SHP77 treated with DMSO at 0.1 percent for 48 hours (cell line): ENCODE data around the gene RGPD8.
"Not testable (repeated sequence)": the region's sequence is repeated elsewhere in the genome, so short reads cannot be mapped to it uniquely, and the experiment has no call there.

Experiments
- DNase-seq: peaks from one replicate; lab custom pipeline; 2025; lab: John Stamatoyannopoulos, UW

Gene RGPD8

DNA sequence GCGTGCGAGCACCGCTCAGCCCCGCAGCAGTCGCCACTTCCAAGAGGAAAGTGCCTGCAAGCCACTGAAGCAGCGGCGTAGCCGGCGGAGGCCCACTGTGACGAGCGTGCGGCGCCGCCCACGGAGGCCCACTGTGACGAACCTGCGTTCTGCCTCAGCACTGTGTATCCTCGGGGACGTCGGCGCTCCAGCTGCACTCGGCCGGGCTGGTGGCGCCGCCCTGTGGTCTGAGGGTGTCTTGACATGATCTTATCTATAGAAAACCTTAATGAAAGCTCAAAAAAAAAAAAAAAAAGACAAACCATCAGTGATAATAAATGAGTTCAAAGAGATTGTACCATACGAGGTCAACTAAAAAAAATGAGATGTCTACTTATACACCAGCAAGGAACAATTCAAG lies at the start of gene RGPD8:
Gene RGPD8, minus strand, starts transcription at position 166 of the 400 bp plus-strand sequence. CDS start 192 bp downstream, outside the sequence.
- not testable (repeated sequence) for DNase-seq

DNA sequence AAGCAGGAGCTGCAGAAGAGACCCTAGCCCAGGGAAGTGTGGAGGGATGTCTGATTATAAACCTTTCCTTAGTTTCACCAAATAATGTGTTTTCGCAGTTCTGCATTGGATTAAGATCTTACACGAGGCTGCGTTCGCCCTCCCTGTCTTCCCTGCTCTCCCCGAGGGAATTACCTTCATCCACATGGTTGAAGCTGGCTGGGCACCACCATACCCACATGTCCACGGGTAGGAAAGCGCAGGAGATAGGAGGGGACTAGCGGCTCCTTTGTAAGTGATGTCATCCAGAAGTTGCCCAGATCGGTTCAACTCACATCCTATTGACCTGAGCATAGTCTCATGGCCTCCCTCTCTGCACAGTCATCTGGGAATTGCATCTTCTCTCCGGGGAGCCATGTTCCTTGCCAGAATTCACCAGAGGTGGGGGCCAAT lies 49.6 kb upstream of the RGPD8 start:
- DNase-seq: no peak

DNA sequence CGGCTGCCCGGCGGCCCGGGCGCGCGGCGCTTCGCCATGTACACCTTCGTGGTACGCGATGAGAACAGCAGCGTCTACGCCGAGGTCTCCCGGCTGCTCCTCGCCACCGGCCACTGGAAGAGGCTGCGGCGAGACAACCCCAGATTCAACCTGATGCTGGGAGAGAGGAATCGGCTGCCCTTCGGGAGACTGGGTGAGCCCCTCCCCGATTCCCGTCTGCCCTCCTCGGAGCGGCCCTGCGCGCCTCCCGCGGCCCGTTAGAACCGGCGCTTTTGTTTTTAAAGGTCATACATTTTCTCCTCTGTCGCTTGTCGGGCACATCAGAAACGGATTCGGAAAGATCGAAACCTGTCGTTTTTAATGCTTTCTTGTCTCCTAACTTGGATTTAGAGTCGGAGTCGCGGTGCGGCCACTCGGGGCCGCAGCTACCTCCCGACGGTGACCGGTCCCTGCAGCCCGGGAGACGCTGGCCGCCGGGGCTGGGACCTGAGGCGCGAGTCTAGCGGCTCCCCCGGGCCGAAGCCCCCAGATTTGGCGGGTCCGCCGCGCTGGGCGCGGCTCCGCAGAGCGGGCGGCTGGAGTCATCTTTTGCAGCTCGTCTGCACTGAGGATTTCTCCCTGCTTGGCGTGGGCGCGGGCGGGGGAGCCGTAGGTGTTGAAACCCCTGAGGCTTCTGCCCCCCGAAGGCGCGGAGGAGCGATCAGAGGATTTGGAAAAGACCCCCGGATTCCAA lies 49.0 kb upstream of the RGPD8 start:
- no peak for DNase-seq

DNA sequence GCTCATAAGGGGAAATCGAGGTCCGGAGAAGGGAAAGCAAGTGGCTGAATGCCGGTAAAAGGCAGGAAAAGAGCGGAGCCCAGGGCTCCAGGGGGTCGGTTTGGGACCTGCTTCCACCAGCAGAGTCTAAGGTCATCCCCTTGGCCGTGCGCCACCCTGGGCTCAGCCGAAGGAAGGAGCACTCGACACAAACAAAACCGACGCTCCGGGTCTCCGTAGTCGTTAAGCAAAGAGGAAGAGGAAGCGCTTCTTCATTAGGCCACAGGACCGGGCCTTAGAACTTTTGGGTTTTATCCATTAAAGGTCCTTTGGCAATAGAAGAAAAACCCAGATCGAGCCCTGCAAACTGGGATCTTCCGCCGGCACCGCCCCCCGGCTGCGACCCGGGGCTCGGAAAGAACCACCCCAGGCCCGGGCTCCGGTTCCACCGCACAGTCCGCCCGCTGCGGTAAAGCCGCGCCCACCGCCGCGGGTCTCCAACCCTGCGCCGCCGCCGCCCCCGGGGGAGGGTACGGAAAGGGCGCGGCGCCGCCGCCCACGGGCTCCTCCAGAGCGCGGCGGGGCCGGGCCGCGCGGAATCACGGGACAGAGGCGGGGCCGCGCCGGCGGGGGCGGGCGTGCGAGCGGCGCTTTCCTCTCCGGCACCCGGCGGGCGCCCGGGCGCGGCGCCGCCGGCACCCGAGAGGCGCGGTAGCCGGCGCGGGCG lies 48.2 kb upstream of the RGPD8 start, which contains the start of gene TTL:
Gene TTL, plus strand, starts transcription at position 629 of the 706 bp plus-strand sequence. CDS start 189 bp downstream, outside the sequence.
- DNase-seq: peak; percentile 34

DNA sequence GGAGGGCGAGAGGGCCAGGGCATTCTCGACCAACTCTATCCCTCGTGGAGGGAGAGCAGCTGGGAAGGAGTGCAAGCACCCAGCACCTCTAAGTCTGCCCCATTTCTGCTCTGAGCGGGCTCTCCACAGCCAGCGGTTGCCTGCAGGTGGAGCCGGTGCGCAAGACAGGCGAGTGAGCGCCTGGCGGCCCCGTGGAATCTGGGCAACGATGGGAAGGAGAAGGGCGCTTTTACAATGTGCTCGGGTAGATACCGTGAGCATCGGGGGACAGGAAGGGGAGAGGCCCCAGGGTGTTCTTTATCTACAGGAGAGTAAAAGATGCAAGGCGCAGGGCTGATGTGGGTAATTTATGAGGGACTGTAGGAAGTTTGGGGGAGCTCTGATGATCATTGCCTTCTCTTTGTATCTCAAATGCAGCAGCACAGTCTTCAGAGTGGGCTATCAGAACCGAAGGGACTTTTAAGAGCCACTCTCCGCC lies 47.6 kb upstream of the RGPD8 start:
- peak; percentile 57 for DNase-seq

DNA sequence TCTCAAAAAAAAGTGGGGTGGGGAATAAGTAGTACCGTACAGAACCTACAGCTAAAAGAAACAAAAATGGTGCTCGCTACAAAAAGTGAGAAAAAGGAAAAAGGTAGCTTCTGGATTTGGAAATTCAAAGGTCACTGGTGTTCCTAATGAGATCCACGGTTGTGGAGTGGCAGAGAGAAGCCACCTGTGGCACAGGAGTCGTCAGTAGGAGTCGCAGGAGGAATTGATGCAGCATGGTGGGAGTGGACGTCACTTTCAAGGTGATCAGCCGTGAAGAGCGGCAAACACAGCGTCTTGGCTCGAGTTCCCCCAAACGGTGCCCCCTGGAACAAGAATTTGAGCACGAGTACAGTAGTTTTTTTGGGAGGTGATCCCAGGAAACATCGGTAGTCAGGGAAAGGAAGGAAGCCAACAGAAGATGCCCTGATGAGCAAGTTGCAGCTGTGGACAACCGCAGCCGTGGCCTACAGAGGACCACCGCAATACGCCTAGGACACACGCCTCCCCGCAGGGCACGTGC lies 47.1 kb upstream of the RGPD8 start:
- DNase-seq: no peak

DNA sequence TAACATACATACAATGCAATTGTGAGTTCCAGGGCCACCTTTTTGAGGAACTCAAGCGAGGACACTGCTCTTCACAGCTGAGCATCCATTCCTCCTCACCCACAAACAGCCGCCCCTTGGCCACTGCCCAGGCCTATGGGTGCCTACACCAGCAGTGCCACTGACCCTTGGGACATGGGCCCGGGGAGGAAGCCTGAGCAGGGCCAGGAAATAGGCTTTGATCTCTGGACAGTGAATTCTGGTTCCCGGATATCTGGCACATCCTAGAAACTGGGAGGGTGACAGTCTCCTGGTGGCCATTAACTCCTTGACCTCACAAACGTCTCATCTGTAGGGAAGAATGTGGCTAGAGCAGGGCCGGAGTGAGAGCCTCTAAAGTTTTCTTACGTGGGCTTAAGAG lies 43.0 kb upstream of the RGPD8 start:
- DNase-seq: no peak

DNA sequence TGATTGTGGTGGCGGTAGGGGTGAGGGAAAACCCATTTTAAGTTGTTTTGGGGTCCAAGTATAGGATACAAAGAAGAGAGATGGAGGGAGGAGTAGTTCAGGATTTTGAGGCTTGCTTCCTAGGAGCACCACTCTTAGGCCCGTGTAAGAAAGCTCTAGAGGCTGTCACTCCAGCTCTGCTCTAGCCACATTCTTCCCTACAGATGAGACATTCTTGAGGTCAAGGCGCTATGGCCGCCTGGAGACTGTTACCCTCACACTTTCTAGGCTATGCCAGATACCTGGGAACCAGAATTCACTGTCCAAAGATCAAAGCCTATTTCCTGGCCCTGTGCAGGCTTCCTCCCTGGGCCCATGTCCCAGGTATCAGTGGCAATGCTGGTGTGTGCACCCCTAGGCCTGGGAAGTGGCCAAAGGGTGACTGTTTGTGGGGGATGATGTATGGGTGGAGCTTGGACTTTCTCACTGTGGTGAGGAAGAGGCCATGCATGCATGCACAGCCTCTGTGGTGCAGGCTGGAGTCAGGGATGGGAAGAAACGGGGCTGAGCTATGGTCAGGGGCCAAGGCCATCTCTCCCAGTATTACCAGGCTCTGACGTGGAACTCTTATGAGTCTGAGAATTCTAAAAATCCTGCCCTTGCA lies 41.5 kb upstream of the RGPD8 start:
- DNase-seq: no peak

DNA sequence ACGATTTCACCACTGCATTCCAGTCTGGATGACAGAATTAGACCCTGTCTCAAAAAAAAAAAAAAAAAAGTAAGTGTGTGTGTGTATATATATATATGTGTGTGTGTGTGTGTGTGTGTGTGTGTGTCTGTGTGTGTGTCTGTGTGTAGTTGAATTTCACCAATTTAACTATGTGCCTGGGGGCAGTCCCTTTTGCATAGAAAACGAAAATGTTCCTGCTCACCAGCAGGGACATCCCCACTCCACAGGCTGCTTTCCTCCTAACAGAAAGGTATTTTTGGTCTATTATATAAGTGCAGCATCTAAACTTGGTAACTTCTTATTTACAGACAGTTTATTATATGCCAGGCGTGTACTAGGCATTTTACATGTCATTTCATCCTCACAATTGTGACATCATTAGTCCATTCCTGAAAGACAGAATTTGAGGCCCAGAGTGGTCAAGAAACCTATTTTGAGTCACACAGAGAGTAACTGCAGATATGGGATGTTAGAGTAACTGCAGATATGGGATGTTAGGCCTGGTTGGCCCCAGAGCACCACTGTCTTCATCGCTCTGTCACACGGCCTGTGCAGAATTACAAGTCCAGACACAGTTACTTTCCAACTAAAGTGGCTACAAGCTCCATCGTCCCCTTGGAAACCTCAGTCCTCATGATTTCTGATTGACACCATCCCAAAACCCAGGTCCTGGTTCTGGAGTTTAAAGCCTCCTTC lies 39.3 kb upstream of the RGPD8 start:
- DNase-seq: no peak

DNA sequence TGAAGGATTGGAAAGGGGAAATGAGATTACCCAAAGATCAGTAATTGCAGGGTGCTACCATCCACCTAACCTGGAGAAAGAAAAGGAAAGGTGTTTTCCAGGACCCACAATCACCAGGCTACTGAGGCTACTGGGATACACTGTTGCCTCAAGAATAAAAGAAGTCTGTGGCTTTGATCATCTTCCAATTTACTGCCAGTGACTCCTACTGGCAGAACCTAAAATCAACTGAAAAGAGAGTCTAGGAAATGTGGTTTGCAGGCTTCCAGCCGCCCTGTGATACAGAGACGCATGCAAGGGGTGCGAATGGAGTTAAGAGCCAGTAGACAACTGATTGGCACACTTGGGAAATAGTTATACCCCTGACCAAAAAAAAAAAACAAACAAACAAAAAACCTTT lies 31.9 kb upstream of the RGPD8 start:
- no peak for DNase-seq

DNA sequence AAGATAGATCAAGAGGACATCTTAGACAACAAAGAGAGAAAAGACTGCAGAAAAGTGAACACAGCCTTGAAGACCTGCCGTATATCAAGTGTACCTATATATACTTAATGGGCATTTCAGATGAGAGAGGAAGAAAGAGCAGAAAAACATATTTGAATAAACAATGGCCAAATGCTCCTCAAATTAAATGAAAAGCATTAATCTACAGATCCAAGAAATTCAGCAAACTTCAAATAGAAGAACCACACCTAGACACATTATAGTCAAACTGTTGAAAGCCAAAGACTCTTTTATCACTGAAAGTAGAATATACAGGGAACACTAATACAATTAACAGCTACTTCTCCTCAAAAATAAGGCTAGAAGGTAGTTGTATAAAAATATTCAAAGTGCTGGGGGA lies 29.8 kb upstream of the RGPD8 start:
- DNase-seq: no peak

DNA sequence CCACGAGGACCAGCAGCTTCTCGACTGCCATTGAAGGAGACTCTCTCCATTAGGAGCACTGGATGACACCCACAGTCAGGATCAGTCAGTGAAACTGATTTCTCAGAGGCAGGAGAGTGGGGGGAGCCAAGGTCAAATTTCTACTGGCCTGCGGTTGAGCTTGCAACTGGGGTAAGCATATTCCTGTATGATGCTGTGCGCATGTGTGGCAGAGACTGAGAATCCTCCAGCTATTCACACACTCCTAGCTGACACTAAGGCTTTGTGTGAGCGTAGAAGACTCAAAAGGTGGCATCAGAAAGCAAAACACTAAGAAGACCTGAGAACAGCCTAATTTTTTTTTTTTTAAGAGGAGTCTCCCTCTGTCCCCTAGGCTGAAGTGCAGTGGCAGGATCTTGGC lies 28.7 kb upstream of the RGPD8 start:
- no peak for DNase-seq

DNA sequence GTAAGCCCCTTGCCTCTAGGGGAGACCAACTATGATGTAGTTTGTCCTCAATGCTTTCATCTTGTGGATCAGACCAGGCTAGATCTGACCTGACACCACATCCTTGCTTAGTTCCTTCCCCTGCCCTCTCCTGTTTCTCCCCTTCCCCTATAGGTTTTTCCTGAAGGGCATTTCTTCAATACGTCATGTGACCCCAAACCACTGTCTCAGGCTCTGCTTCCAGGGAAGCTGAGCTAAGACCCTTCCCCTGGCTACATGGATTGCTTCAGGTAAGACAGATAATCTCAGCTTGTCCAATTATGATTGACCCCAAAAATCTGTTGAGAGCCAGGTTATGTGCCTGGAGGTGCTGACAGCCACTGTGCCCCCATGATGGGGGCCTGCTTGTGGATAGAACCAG lies 25.9 kb upstream of the RGPD8 start:
- DNase-seq: no peak

DNA sequence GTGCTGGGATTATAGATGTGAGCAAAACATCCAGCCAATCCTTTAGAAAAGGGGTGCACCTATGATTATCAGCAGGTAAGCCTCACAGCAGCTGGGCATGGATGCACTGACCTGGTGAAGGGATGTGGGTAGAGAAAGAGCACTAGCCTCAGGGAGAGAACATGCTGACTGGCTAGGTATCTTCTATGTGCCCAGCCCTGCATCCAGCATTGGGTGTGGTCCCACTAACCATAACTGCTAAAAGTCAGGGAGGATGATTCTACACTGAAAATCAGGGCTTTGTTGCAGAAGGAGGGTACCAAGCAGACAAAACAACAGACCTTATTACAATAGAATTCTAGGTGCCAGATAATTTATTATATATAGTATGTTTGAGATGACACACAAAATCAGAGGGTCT lies 21.1 kb upstream of the RGPD8 start:
- no peak for DNase-seq

DNA sequence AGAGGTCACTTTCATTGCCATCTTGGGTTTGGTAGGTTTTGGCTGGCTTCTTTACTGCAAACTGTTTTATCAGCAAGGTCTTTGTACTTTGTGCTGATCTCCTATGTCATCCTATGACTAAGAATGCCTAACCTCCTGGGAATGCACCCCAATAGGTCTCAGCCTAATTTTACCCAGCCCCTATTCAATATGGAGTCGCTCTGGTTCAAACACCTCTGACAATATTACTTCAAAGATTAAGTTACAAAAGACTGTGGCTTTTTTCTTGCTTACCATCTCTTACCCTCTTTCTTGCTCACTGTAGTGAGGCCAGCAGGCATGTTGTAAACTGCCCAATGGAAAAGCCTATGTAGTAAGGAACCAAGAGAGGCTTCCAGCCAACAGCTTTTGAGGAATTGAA lies 17.9 kb upstream of the RGPD8 start:
- DNase-seq: no peak

DNA sequence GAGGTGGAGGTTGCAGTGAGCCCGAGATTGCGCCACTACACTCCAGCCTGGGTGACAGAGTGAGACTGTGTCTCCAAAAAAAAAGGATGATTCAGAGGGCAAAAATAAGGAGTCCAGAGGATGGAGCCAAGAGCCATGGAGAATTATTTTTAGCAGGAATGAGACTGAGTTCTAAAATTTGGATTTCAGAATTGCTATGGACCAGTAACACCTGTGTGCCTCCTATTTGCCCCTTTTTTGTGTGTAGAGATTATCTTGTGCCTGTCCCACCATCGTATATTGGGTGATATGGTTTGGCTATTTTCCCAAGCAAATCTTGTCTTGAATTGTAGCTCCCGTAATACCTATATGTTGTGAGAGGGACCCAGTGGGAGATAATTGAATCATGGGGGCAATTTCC lies 16.4 kb upstream of the RGPD8 start:
- no peak for DNase-seq

DNA sequence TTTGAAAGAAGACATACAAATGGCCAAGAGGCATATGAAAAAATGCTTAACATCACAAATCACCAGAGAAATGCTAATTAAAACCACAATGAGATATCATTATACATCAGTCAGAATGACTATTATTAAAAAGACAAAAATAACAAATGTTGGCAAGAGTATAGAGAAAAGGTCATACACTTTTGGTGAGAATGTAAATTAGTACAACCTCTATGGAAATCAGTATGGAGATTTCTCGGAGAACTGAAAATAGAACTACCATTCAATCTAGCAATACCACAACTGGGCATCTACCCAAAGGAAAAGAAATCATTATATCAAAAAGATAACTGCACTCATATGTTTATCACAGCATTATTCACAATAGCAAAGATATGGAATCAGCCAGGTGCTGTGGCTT lies 10.8 kb upstream of the RGPD8 start:
- DNase-seq: not testable (repeated sequence)

DNA sequence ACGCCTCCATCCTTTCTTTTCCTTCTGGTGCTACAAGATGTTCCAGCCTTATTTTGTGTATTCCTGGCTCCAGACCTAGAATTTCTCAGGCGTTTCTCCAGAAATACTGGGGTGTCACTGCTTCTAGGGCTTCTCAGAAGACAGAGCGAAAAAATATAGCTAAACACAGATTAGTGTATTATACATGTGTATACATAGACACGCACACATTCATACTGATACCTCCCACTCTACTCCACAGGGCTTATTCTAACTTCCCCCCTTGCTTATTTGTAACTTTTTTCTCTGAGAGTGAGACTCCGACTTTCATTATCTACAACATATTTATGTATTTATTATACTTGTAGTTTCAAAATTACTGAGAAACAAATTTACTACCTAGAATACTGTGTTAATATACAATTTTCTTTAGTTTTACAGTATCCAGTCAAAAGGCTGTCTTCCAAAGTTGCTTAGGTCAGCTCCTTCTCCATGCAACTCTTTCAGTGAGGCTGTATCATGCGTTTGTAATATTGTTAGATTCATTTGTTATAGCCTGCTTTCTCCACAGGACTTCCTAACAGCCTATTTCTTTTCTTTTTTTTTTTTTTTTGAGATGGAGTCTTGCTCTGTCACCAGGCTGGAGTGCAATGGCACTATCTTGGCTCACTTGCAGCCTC lies 5.3 kb upstream of the RGPD8 start:
- DNase-seq: not testable (repeated sequence)

DNA sequence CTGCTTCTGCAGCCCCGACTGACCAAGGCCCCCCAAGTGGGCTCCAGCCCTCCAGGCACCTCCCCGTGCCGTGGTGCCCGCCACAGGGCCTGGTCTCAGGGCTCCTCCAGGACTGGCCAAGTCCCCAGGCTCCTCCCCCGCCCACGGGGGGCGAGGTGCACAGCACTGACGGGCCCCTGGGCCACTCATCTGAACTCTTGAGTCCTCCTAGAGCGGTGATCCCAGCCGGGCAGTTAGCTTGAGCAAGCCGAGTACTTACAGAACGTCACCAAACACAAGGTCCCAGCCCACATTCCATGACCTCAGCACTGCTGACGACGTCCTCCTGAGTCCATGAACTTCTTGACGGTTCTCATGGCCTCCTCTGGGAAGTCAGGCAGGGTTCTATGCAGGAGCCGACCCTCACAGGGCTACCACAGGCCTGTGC lies 4.0 kb upstream of the RGPD8 start:
- not testable (repeated sequence) for DNase-seq

DNA sequence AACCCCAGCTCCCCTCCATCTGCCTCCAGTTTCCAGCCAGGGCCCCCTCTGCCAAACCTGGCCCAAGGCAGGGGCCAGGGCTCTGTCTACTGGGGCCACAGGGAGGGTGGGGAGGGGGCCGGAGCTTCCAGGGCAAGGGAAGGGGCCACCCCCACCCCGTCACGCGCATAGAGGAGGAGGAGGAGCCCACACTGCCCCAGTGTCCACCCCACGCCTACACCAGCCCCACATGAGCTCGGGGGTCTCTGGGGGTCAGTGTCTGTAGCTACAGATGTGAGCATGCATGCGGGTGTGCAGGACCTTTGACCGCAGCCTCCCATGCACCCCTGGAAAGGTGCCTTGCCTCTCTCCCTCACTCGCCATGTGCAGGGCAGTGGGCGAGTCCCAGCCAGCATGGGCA lies 3.5 kb upstream of the RGPD8 start:
- not testable (repeated sequence) for DNase-seq

DNA sequence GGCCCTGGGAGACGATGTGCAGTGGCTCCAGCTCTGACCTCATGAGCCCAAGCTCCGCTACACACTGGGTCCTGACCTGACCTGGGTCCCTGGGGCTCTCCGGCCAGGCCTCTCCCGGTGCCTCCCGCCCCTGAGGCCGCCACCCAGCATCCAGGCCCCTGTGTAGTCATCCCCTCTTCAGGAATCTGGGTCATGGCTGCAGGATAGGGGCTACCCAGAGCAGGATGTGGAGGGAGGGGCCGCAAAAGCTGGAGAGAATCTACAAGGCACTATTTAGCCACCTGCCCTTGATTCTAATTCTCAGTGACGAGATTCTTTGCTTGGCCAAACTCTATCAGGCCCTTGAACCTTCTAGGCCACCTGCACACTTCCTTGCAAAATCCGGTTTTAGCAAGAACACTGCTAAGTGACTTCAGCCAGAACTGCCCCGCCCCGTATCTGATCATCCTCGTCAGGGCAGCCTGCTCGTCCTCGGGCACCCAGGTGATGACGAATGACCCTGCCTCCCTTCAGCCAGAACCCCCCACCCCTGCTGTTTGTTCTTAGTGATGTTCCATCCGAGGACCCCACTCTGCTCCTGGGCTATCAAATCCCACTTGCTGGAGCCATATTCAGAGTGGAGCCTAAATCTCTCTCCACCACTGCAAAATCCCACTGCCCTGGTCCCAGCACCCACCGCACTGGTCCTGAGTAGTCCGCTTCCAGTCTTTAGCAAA lies 2.4 kb upstream of the RGPD8 start:
- not testable (repeated sequence) for DNase-seq
